Breast epithelium (tissue), 3 donors: ENCODE data around the gene MBD4.

ENCODE experiments used
- POLR2AphosphoS5 ChIP-seq, 3 donors: sonication (generic); formaldehyde crosslinking; IDR thresholded peaks; one replicate each; pipeline ENCODE4 v1.6.1; 2017; ENCODE audit warnings: antibody characterized with exemption in 3 of 3
- TF ChIP-seq, protein P1 (sequence below), 3 donors: fragments of 450-650 bp; IDR thresholded peaks; one replicate each; pipeline ENCODE4 v1.5.1; 2016 to 2017; ENCODE audit warnings: antibody characterized with exemption in 3 of 3, mild to moderate bottlenecking in 3 of 3, moderate library complexity in 3 of 3

DNA sequence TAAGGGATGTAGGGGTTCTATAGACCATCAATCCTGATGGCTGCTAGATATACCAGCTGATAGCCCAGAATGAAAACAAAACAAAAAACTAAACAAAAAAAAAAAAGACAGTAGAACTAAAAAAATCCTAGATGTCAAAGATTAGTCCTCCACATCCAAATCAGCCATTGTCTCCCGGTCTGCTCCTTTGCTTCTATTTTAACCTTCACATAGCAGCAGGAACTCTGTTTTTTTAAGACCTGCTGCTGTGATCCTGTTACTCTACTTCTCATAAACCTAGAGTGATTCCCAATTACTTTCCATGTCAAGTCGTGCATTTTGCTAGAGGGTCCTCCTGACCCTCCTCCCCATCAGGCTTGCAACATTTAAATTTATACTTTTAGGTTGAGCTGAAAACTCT lies 2.7 kb upstream of the MBD4 start:
- no peak for TF ChIP-seq POLR2AphosphoS5 (IDR thresholded peaks at IDR 0.05)
- TF ChIP-seq, protein P1, sequence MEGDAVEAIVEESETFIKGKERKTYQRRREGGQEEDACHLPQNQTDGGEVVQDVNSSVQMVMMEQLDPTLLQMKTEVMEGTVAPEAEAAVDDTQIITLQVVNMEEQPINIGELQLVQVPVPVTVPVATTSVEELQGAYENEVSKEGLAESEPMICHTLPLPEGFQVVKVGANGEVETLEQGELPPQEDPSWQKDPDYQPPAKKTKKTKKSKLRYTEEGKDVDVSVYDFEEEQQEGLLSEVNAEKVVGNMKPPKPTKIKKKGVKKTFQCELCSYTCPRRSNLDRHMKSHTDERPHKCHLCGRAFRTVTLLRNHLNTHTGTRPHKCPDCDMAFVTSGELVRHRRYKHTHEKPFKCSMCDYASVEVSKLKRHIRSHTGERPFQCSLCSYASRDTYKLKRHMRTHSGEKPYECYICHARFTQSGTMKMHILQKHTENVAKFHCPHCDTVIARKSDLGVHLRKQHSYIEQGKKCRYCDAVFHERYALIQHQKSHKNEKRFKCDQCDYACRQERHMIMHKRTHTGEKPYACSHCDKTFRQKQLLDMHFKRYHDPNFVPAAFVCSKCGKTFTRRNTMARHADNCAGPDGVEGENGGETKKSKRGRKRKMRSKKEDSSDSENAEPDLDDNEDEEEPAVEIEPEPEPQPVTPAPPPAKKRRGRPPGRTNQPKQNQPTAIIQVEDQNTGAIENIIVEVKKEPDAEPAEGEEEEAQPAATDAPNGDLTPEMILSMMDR (IDR thresholded peaks at IDR 0.05), result no peak
